Mammary epithelial cell (primary cell): Measurements from ENCODE around the gene BRSK1.

Experiments used
- EZH2 ChIP-seq: IDR thresholded peaks from 2 replicates; pipeline ENCODE4 v1.6.1; 2012; ENCODE audit warnings: low read length, inconsistent platforms, borderline replicate concordance
- TF ChIP-seq, protein P1 (sequence below), 2 donors: IDR thresholded peaks in 1 of 2; conservative IDR thresholded peaks in 1 of 2; 2 replicates each; pipeline ENCODE4 v1.5.1; 2011 to 2012; ENCODE audit warnings: inconsistent platforms in 2 of 2, low read length in 2 of 2, mild to moderate bottlenecking in 2 of 2, control low read depth in 1 of 2, low read depth in 1 of 2; ENCODE audit not compliant: insufficient read depth in 1 of 2; ENCODE audit errors: extremely low read depth in 1 of 2

DNA sequence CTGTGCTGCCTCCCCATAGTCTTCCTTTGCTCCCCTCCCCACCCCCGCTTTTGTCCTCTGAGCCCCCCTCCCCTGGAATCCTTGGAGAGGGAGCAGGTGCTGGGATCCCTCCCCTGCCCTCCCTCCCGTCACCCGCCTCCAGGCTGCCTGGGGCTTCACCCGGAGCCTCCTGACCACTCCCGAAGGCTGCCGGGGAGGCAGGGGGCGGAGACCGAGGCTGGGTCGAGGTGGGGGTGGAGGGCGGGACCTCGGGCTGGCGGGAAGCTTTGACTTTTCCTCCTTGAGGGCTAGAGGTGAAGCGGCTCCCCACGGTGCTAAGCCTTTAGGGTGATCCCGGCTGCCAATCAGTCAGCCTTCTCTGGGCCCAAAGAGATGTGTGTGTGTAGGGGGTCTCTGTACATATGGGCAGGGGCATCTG, 57.4 kb downstream of the BRSK1 start:
- TF ChIP-seq EZH2: no peak
- TF ChIP-seq, protein P1, sequence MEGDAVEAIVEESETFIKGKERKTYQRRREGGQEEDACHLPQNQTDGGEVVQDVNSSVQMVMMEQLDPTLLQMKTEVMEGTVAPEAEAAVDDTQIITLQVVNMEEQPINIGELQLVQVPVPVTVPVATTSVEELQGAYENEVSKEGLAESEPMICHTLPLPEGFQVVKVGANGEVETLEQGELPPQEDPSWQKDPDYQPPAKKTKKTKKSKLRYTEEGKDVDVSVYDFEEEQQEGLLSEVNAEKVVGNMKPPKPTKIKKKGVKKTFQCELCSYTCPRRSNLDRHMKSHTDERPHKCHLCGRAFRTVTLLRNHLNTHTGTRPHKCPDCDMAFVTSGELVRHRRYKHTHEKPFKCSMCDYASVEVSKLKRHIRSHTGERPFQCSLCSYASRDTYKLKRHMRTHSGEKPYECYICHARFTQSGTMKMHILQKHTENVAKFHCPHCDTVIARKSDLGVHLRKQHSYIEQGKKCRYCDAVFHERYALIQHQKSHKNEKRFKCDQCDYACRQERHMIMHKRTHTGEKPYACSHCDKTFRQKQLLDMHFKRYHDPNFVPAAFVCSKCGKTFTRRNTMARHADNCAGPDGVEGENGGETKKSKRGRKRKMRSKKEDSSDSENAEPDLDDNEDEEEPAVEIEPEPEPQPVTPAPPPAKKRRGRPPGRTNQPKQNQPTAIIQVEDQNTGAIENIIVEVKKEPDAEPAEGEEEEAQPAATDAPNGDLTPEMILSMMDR (conservative IDR thresholded peaks at IDR 0.05 in 1 of 2, IDR thresholded peaks at IDR 0.05 in 1 of 2; ENCODE audit: extremely low read depth in 1 of 2, insufficient read depth in 1 of 2, low read depth in 1 of 2, low read length in 2 of 2): no peak
